HCT116 (cell line): ENCODE results near the gene BCAR3. TPM values are rescaled to one million over a fixed set of nuclear protein-coding genes. Genes with fewer than 3 reads are reported as not detected.

Experiments used
- ATAC-seq: fragments of 200-7000 bp; cut with Tn5 transposase; 2 replicates; pipeline ENCODE4 v1.9.1; 2020; ENCODE audit warnings: mild to moderate bottlenecking, moderate library complexity
- BruUV-seq: library from RNA; stranded (reverse); fragments of 400-500 nt; replicated peaks from 2 replicates; lab custom pipeline; 2021; lab: Mats Ljungman, UMichigan
- CTCF ChIA-PET: fragments of 300-600 bp; sonication (Branson Sonifier 250); formaldehyde crosslinking; loops from one replicate; lab custom pipeline; 2021; ENCODE audit warnings: antibody characterized with exemption; lab: Charles Lee
- POLR2A ChIA-PET: fragments of 300-600, 350-600 bp; sonication (Branson Sonifier 250); formaldehyde crosslinking; loops from one replicate; lab custom pipeline; 2021; ENCODE audit warnings: antibody characterized with exemption; lab: Charles Lee
- RAD21 ChIA-PET, 2 experiments: fragments of 300-600 bp; sonication (Branson Sonifier 250); formaldehyde crosslinking; loops; one replicate each; lab custom pipeline; 2023; ENCODE audit warnings: low total read pairs in 2 of 2; ENCODE audit not compliant: uncharacterized antibody in 2 of 2, unreplicated experiment in 2 of 2, low non-redundant PET in 1 of 2; lab: Charles Lee
- DNase-seq: peaks from one replicate; pipeline ENCODE4 v3.0.0-alpha.2; 2010; ENCODE audit warnings: low read depth, low spot score
- H2AFZ ChIP-seq: fragments of 200-600 bp; shearing (Covaris generic), sonication (generic); 2 replicates; pipeline ENCODE4 v1.6.1; 2017; ENCODE audit warnings: low read depth, mixed run types, mixed read lengths, antibody characterized with exemption, low read length; ENCODE audit not compliant: poor library complexity, severe bottlenecking
- H3K27ac ChIP-seq: 2 replicates; pipeline ENCODE4 v1.5.1; 2012; ENCODE audit warnings: low read depth, low read length
- H3K27me3 ChIP-seq: fragments of 200-600 bp; sonication (generic); 2 replicates; pipeline ENCODE4 v1.6.1; 2016; ENCODE audit warnings: mixed run types, low read length, mixed read lengths; ENCODE audit not compliant: insufficient read depth
- H3K36me3 ChIP-seq, 2 experiments: fragments of 200-500 bp in 1 of 2; fragments of 200-600 bp in 1 of 2; sonication (Bioruptor generic) in 1 of 2; sonication (generic) in 1 of 2; 2 replicates each; pipeline versions ENCODE4 v1.5.1 to v1.6.1; 2014 to 2016; ENCODE audit warnings: low read length in 2 of 2, inconsistent platforms in 1 of 2, mixed read lengths in 1 of 2, mixed run types in 1 of 2; ENCODE audit not compliant: insufficient read depth in 2 of 2, control insufficient read depth in 1 of 2
- H3K4me1 ChIP-seq, 2 experiments: fragments of 200-600 bp in 1 of 2; sonication (generic) in 1 of 2; 2 replicates each; pipeline versions ENCODE4 v1.5.1 to v1.6.1; 2012 to 2017; ENCODE audit warnings: low read length in 2 of 2, inconsistent platforms in 1 of 2, mild to moderate bottlenecking in 1 of 2, mixed read lengths in 1 of 2, mixed run types in 1 of 2, moderate library complexity in 1 of 2; ENCODE audit not compliant: insufficient read depth in 2 of 2, control insufficient read depth in 1 of 2
- H3K4me2 ChIP-seq: fragments of 200-600 bp; sonication (generic); 2 replicates; pipeline ENCODE4 v1.6.1; 2017; ENCODE audit warnings: mixed run types, low read length, mixed read lengths
- H3K4me3 ChIP-seq, 2 experiments: fragments of 200-600 bp in 1 of 2; sonication (generic) in 1 of 2; replicated peaks in 1 of 2; 2 replicates each; pipeline ENCODE4 v1.5.1; 2011 to 2016; ENCODE audit warnings: low read length in 2 of 2, control low read depth in 1 of 2, low read depth in 1 of 2, mild to moderate bottlenecking in 1 of 2, mixed read lengths in 1 of 2, mixed run types in 1 of 2
- H3K79me2 ChIP-seq: fragments of 200-600 bp; sonication (generic); 2 replicates; pipeline ENCODE4 v1.6.1; 2017; ENCODE audit warnings: mild to moderate bottlenecking, mixed run types, low read length, moderate library complexity, mixed read lengths; ENCODE audit not compliant: insufficient read depth
- H3K9ac ChIP-seq: fragments of 200-600 bp; sonication (generic); 2 replicates; pipeline ENCODE4 v1.6.1; 2016; ENCODE audit warnings: low read length, mixed read lengths
- H3K9me2 ChIP-seq: fragments of 200-600 bp; sonication (generic), shearing (Covaris generic); 2 replicates; pipeline ENCODE4 v1.6.1; 2017; ENCODE audit warnings: mixed run types, mild to moderate bottlenecking, moderate library complexity; ENCODE audit not compliant: insufficient read depth
- H3K9me3 ChIP-seq, 2 experiments: fragments of 200-500 bp in 1 of 2; fragments of 200-600 bp in 1 of 2; sonication (Bioruptor generic) in 1 of 2; sonication (generic) in 1 of 2; 2 replicates each; pipeline ENCODE4 v1.6.1; 2014 to 2017; ENCODE audit warnings: low read length in 2 of 2, mixed read lengths in 2 of 2, inconsistent platforms in 1 of 2, low read depth in 1 of 2, mild to moderate bottlenecking in 1 of 2, mixed run types in 1 of 2, moderate library complexity in 1 of 2; ENCODE audit not compliant: control insufficient read depth in 1 of 2, insufficient read depth in 1 of 2
- H4K20me1 ChIP-seq: fragments of 200-600 bp; sonication (generic), shearing (Covaris generic); 2 replicates; pipeline ENCODE4 v1.6.1; 2017; ENCODE audit warnings: mixed run types, mild to moderate bottlenecking, moderate library complexity; ENCODE audit not compliant: insufficient read depth
- CTCF ChIP-seq, 3 experiments: fragments of 200-600 bp in 1 of 3; sonication (generic) in 1 of 3; IDR thresholded peaks in 2 of 3; conservative IDR thresholded peaks in 1 of 3; 2 replicates each; pipeline ENCODE4 v1.5.1; 2012 to 2017; ENCODE audit warnings: low read depth in 2 of 3, low read length in 2 of 3, antibody characterized with exemption in 1 of 3, borderline replicate concordance in 1 of 3, control low read depth in 1 of 3, mild to moderate bottlenecking in 1 of 3, mixed read lengths in 1 of 3, mixed run types in 1 of 3, moderate library complexity in 1 of 3; ENCODE audit not compliant: insufficient read depth in 1 of 3
- EZH2 ChIP-seq: fragments of 200-600 bp; sonication (generic); IDR thresholded peaks from 2 replicates; pipeline ENCODE4 v1.6.1; 2017; ENCODE audit warnings: antibody characterized with exemption, mixed run types
- EZH2phosphoT487 ChIP-seq: fragments of 200-600 bp; IDR thresholded peaks from 2 replicates; pipeline ENCODE4 v1.6.1; 2018; ENCODE audit warnings: antibody characterized with exemption, borderline replicate concordance
- POLR2AphosphoS5 ChIP-seq: IDR thresholded peaks from 2 replicates; pipeline ENCODE4 v1.6.1; 2011; ENCODE audit warnings: mild to moderate bottlenecking, low read depth, low read length, moderate library complexity
- YY1 ChIP-seq: IDR thresholded peaks from 2 replicates; pipeline ENCODE4 v1.6.1; 2011; ENCODE audit warnings: low read length, low read depth, moderate library complexity, mild to moderate bottlenecking; ENCODE audit not compliant: insufficient replicate concordance; ENCODE audit errors: extremely low read depth
- intact Hi-C: fragments of 100-400 bp; cut with micrococcal nuclease; formaldehyde crosslinking; loops from 2 replicates; pipeline ENCODE4 v1.10.0; 2022
- total RNA-seq: library from RNA; stranded (reverse); gene quantifications from one replicate; pipeline ENCODE4 v1.2.1, GENCODE V29; 2021; ENCODE audit not compliant: unreplicated experiment
- TF ChIP-seq, protein P1 (sequence below): IDR thresholded peaks from 2 replicates; pipeline ENCODE4 v1.6.1; 2012; ENCODE audit warnings: low read depth

BCAR3 gene
- total RNA-seq, 1 experiment from 2014 or later: 24.5 TPM

GRCh38 chr1:93676427-93676826 is 5.2 kb downstream of the BCAR3 start:
- Histone ChIP-seq H3K9me2 (no peaks in the 10 kb centered on the region), H3K27me3 (no peaks in the 10 kb centered on the region), H3K36me3 (peaks cover 0 to 45% of the 10 kb centered on the region in 2 experiments; a peak in 2 of 4 replicates), H3K27ac (no peak overlapping the region), H3K79me2 (peaks cover 98% of the 10 kb centered on the region), H3K4me2 (no peak overlapping the region), H3K4me3 (no peak overlapping the region), H4K20me1 (peaks cover 12% of the 10 kb centered on the region; the same call in 1 of the 2 replicates), H2AFZ (no peak overlapping the region), H3K4me1 (peaks cover 18 to 66% of the 10 kb centered on the region in 2 experiments), H3K9ac (no peak overlapping the region), H3K9me3 (no peaks in the 10 kb centered on the region)
- intact Hi-C loops: no loop called here
- BruUV-seq: no TSS peak
- CTCF ChIA-PET: no interaction called here
- POLR2A ChIA-PET: no interaction called here
- no peak for ATAC-seq
- RAD21 ChIA-PET: no interaction called here
- DNase-seq: no peak
- TF ChIP-seq YY1 (no peak), EZH2phosphoT487 (no peak)
- TF ChIP-seq, protein P1, sequence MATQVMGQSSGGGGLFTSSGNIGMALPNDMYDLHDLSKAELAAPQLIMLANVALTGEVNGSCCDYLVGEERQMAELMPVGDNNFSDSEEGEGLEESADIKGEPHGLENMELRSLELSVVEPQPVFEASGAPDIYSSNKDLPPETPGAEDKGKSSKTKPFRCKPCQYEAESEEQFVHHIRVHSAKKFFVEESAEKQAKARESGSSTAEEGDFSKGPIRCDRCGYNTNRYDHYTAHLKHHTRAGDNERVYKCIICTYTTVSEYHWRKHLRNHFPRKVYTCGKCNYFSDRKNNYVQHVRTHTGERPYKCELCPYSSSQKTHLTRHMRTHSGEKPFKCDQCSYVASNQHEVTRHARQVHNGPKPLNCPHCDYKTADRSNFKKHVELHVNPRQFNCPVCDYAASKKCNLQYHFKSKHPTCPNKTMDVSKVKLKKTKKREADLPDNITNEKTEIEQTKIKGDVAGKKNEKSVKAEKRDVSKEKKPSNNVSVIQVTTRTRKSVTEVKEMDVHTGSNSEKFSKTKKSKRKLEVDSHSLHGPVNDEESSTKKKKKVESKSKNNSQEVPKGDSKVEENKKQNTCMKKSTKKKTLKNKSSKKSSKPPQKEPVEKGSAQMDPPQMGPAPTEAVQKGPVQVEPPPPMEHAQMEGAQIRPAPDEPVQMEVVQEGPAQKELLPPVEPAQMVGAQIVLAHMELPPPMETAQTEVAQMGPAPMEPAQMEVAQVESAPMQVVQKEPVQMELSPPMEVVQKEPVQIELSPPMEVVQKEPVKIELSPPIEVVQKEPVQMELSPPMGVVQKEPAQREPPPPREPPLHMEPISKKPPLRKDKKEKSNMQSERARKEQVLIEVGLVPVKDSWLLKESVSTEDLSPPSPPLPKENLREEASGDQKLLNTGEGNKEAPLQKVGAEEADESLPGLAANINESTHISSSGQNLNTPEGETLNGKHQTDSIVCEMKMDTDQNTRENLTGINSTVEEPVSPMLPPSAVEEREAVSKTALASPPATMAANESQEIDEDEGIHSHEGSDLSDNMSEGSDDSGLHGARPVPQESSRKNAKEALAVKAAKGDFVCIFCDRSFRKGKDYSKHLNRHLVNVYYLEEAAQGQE: no peak
- TF ChIP-seq, all 23 proteins: peak for 0

GRCh38 chr1:93675931-93676330 is 5.7 kb downstream of the BCAR3 start:
- Histone ChIP-seq H3K27me3 (no peaks in the 10 kb centered on the region), H4K20me1 (peaks cover 12% of the 10 kb centered on the region; the same call in 1 of the 2 replicates), H3K9me2 (no peaks in the 10 kb centered on the region), H3K4me3 (no peak overlapping the region), H3K27ac (no peak overlapping the region), H3K4me2 (no peak overlapping the region), H3K79me2 (peaks cover 98% of the 10 kb centered on the region), H3K9me3 (no peaks in the 10 kb centered on the region), H2AFZ (no peak overlapping the region), H3K36me3 (peaks cover 0 to 45% of the 10 kb centered on the region in 2 experiments; a peak in 2 of 4 replicates)
- RAD21 ChIA-PET: no interaction called here
- ATAC-seq (no peak), DNase-seq (no peak)
- POLR2A ChIA-PET: no interaction called here
- intact Hi-C loops: no loop called here
- TF ChIP-seq CTCF (IDR thresholded peaks at IDR 0.05 in 2 of 3, conservative IDR thresholded peaks at IDR 0.05 in 1 of 3; ENCODE audit: borderline replicate concordance in 1 of 3, insufficient read depth in 1 of 3, low read depth in 2 of 3, low read length in 2 of 3) (no peak), POLR2AphosphoS5 (0 out of 2 replicates have a peak, but pooled peaks have one; percentile 8), EZH2 (no peak)
- TF ChIP-seq, all 23 proteins: peak for 1
- BruUV-seq: no TSS peak
- CTCF ChIA-PET: no interaction called here
- H3K9ac ChIP-seq: no peak overlapping the region
- H3K4me1 ChIP-seq: peaks cover 22 to 70% of the 10 kb centered on the region in 2 experiments
